HG03175 (cell line): ENCODE measurements around the gene CYREN.
"Not testable (repeated sequence)": the region's sequence is repeated elsewhere in the genome, so short reads cannot be mapped to it uniquely, and the experiment has no call there.

Source experiments
- ATAC-seq: cut with Tn5 transposase; IDR thresholded peaks from one replicate; pipeline ENCODE4 v1.9.1; 2021; ENCODE audit warnings: mild to moderate bottlenecking, moderate library complexity; ENCODE audit not compliant: unreplicated experiment

The CYREN gene

DNA sequence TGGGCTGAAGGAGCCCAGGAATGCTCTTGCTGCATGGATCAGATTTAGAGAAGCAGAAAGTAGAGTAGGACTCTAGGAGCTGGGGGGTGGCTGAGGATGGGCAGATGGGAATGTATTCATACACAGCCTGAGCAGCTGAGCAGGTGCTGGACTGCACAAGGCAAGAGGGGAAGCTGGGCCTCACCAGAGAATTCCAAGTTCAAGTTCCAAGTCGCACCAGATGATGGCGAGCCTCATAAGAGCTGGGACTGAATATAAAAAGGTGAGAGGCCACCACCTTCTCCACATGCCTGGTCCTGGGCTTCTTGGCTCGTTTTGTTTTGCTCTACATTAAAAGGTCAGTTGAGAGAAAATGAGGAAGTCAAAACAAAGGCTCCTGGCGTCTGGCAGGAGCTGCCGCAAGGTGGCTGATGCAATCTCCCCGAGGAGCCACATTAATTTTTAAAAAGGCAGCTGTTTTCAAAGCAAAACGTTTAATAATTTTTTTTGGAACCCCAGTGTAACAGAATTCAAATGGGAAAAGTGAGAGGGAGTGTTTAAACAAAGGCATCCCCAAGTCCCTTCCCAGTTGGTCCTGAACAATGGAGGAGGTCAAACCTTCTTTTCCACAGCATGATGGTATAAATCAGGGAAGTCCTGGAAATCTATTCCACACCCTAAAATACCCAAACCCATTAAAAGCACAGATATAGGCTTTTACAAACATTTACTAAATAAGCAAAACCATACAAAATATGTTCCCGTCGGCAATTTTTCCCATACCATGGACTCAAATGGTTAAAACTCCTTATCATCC, 9.5 kb downstream of the CYREN start:
- peak; percentile 49 for ATAC-seq

DNA sequence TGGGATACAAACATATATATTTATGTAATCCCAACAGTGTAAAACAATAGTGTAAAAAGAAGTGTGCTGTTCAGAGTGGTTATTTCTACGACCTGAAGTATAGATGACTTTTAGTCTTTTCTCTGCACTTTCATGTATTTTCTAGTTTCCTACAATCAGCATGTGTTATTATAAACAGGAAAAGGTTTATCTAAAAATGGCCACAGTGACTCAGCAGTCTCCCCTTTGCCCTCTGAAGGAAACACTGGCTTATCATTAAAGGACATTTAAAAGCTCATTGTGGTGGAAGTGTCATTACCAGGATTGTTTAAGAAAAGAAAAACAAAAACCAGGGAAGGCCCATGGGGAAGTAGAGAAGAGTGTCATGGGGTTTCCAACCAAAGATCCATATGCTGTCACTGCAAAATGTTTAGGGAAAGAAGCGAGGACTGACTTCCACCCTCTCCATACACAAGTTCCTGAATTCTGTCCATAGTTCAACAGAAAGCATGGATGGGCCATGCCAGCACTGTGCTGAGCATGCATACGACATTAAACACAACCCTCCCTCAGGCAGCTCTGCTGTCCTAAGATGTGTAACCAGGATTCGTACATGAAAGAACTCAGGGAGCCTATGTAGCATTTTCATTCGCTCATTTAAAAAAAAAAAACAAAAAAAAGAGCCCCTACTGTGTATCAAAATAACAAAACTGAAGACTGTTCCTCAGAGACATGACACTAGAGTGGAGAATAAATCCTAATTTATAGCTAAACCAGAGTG, 10.2 kb downstream of the CYREN start:
- ATAC-seq, result peak; percentile 62

DNA sequence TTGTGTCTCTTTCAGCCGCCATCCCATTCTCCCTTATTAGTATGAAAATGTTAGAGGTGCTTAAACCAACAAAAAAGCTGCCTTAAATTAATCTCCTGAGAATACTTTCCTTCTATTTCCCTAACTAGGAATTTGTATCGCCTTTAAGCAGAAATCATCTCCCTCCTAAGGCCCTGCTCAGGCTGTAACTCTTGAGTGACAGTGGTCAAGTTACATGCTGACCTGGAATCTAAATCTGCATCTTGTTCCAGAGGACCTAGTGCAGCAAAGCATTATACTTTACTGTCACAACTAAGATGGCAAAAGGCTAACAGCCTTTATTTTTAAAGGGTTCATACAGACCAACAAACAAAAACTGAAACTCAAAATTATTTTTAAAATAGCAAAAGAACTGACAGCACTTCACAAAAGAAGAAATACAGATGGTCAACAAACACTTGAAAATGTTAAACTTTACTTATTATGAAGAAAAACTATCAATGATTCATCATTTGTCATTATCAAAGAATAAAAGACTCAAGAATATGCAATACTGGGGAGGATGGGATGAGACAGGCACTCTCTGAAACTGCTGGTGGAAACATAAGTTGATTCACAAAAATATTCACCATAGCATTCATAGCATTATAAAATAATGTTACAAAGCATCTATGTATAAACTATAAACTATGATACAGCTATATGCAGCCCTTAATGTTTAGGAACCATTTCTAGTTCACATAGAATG, 11.0 kb downstream of the CYREN start:
- no peak for ATAC-seq

DNA sequence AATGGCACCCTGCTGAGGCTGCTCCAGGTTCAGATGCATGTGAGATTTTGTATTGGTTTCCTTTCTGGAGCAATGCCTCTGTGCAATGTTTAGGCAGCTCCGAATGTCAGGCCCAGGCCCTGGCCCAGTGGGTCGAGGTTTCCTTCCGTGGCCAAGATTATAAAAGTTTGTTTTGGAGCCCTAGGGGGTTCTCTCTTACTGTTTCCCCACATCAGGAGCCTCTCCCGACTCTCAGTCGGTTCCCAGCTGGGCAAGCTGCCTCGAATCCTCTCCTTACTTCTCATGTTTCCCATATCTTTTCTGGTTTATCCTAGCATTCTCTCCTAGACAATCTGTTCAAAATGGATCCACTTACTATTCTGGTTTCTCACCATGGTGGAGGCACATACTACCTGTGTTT, 11.6 kb downstream of the CYREN start:
- no peak for ATAC-seq

DNA sequence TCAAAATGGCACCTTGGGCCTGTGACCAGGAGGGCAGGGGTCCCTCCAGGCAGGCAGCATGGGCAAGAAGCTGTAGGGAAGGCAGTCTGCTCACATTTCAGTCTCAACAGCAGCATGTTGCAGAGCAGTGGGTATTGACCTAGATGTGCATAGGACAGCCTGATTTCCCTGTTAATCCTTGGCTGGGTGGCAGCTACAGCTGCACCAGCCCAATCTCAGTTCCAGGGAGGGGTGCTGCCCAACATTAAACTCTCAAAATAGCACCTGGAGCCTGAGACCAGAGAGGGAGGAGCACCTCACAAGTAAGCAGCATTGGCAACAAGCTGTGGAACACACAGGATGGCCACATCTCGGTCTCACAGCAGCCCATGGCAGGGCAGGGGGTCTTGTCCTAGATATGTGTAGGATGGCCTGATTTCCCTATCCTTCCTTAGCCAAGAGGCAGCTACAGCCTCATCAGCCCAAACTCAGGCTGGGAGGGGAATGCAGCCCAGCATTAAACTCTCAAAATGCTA, 12.3 kb downstream of the CYREN start:
- no peak for ATAC-seq

DNA sequence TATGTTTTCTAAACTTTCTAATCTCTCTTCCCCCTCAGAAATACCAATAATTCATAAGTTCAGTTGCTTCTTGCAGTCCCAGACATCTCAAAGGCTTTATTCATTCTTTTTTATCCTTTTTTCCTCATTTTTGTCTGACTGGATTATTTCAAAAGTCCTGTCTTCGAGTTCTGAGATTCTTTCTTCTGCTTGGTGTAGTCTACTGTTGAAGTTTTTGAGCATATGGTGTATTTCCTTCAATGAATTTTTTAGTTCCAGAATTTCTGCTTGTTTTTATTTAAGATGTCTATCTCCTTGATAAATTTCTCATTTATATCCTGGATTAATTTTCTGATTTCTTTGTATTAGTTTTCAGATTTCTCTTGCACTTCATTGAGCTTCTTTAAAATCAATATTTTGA, 14.2 kb downstream of the CYREN start:
- ATAC-seq, result no peak

DNA sequence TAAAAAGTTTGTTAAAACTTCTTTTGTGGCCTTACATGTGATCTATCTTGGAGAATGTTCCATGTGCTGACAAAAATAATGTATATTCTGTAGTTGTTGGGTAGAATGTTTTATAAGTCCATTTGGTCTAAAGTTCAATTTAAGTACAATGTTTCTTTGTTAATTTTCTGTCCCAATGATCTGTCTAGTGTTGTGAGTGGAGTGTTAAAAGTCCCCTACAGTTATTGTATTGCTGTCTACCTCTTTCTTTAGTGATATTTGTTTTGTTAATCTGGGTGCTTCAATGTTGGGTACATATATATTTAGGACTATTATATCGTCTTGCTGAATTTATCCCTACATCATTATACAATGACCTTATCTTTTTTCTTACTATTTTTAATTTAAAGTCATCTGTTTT, 15.8 kb downstream of the CYREN start:
- ATAC-seq, result no peak

DNA sequence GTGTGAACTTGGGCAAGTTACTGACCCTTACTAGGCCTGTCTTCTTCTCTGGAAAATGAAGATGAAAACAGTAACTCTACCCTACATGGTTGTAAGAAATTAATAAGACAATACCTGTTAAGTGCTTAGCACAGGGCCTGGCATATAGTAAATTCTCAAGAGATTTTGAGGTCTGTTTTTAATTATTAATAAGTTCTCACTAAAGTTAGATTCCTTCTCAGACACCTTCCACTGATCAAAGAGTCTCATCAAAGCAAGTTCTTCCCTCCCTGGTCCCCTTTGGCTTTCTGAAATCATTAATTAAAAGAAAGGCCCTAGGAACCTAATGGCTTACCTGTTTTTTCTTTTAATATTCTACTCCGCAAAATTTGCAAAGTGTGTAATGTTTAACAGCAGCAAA, 18.1 kb downstream of the CYREN start:
- ATAC-seq, result no peak

DNA sequence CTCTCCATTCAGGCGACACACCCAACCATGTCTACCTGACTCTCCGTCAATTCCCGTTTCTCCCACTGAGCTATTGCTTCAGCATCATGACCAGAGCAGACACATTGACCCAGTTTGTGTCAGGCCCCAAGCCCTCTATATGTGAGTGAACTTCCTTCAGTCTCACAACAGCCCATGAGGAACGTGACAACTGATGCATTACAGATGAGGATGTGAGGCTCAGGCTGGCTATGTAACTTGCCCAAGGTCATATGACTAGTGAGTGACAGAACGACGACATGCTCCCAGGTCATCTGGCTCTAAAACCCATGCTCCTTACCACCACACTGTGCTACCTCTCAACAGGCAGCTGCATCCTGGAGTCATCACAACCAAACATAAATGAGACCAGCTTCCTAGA, 19.0 kb downstream of the CYREN start:
- ATAC-seq, result no peak

DNA sequence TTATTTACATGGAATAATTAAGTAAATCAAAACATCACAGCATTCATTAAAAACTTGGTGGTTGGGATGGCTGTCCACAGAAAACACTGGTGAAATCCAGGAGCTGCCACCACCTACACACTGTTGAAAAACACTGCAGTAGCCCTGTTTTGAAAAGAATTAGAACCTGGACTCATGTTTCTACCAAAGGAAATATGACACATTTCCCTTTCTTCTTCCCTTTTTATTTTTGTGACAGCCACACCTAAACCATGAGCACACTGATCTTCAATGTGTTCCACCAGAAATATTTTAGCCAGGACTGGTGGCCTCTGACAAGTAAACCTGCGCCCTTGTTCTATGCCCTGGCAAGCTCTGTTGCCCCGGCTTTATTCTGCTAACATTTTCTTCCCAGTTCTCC, 19.4 kb downstream of the CYREN start:
- ATAC-seq, result no peak

DNA sequence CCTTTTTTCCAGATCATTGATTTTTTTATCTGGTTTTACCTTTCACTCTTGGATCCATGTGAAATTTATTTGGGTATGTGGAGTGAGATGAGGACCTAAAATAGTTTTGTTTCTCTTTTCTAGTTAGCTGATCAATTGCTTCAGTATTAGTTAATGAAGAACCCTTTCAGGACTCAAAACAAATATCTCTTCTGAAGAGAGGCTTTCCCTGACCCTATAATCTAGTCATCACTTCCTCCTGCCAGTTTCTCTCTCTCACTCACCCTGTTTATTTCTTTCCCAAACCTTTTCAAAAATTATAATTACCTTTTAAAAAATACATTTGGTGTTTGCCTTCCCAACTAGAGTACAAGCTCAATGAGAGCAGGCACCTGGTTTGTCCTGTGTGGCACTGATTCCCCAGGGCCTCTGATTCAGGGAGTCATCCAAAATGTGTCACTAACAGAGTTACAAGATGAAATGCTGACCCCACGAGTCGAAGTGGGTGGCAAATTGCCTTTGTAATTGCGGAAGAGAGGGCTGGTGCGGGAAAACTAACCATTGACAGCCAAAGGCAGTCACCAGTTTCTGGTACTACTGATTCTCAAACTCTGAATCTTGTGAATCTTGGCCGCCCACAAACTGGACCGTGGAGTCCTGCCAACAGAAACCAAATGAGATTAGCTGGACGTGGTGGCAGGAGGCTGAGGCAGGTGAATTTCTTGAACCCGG, 20.3 kb downstream of the CYREN start:
- no peak for ATAC-seq

DNA sequence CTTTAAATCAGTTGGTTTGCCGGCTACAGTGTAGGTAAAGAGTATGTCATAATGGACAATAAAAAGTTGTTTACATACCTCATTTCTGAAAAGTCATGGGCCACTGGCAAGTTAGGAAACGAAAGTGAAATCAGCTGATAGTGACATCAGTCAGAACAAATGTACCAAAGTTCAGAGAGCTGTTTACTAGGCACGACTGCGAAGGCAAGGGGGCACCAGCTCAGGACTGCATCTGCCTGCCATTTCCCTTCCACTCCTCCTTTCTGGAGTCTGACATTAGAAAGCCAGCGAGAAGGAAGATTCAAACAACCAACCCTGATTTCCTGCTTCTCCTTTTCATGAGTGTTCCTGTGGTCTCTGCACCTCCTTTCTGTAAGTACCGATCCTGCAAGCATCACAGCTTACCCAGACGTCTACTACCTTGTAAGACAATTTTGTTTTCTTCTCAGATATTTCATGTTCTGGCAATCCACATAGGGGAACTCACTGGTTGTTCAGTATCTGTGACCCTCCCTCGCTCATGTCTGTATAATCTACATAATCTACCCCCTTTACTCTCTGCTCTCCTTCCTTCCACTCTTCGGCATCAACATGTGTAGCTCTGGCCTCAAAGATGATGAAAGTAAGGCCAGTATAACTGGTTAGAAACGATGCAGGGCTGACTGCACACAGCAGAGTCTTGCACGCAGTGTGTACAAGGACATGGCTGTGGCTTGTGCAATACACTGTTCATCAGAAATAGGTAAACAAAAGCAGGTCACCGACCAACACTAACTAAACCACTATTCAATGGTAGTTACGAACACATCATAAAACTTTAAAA, 22.4 kb downstream of the CYREN start, which contains the start of gene TMEM140:
Gene TMEM140 (plus strand): TSS at position 174 of the 823 bp plus-strand sequence. CDS start 16,370 bp downstream, outside the sequence.
- peak; percentile 76 for ATAC-seq

DNA sequence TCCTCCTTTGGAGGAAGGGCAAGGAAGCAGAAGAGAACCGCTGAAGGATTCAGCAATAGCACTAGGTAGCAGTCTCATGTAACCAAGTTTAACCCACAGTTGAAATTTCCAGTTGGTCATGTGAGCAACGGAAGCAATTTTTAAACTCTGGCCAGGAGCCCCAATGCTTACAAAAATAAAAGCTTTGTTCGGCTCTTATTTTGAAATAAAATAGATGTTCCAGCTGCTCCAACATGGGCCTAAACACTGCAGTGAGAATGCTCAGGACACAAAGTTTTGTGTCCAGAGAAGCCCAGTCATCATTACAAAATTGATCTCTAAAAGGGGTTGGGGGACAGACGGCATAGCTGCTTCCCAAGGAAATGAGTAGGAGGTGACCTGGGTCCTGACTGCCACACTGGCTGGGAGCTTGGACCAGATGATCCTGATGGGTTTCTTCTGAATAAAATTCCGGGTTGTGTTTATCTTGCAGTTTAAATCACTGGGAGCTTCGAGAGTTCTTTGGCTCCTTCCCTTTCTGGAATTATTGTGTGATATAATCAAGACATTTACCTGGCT, 23.1 kb downstream of the CYREN start:
- no peak for ATAC-seq

DNA sequence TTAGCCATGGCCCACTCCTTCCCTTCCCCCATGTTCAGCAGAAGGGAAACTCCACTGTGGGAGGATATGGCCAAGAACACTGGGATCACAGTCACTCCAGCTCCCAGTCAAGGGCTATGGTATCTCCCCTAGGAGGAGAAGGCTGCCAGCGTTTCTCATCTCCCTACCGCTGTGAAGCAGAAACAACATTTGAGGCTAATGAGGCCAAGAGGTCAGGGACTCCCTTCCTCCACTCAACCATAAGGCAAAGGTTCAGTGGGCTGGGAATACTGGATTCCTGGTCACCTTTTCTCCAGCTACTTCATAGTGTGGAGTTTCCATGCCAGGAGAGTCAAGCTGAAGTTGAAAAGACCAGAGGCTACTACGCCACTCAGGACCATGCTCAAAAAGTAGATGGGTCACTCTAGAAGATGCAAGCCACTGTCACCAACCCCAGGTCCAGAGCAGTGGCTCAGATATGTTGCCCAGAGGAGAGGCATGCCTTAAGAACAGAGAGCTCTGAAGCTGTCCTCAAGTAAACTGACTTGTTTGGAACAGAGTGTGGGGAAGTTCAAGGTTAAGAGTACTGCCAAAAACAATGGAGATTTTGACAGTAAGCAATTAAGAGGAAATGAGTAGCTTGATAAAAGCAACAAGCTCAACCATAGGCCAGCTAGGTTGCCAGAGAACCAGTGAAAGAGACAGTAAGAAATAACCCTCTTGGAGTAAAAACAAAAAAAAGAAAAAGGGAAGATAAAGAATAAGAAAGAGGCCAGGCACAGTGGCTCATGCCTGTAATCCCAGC, 26.4 kb downstream of the CYREN start:
- no peak for ATAC-seq

DNA sequence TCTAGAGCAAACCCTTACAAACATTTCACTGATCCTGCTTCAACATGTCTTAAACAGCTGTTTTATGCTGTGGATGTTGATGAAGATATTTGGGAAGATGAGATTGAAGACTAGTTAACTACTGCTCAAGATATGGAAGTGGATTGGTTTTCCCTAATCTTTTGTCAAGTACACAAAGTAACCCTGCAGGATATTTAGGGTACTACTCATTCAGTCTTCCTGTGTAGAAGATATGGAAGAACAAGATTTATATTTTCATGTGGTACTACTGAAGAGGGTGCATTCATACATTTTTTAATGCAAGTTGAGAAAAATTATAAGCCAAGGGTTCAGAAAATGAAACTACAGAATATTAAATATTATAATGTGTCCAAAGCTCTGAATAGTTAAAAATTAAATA, 40.9 kb downstream of the CYREN start:
- no peak for ATAC-seq

DNA sequence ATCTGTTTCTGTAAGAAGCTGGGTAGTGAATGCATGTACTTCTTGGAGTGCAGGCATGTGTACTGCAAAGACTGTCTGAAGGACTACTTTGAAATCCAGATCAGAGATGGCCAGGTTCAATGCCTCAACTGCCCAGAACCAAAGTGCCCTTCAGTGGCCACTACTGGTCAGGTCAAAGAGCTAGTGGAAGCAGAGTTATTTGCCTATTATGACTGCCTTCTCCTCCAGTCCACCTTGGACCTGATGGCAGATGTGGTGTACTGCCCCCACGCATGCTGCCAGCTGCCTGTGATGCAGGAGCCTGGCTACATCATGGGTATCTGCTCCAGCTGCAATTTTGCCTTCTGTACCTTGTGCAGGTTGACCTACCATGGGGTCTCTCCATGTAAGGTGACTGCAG, 41.6 kb downstream of the CYREN start:
- ATAC-seq, result no peak

DNA sequence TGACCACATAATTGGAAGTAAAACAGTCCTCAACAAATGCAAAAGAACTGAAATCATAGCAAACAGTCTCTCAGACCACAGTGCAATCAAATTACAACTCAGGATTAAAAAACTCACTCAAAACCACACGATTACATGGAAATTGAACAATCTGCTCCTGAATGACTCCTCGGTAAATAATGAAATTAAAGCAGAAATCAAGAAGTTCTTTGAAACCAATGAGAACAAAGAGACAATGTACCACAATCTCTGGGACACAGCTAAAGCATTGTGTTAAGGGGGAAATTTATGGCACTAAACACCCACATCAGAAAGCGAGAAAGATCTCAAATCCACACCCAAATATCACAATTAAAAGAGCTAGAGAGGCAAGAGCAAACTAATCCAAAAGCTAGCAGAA, 45.9 kb downstream of the CYREN start:
- ATAC-seq, result not testable (repeated sequence)

DNA sequence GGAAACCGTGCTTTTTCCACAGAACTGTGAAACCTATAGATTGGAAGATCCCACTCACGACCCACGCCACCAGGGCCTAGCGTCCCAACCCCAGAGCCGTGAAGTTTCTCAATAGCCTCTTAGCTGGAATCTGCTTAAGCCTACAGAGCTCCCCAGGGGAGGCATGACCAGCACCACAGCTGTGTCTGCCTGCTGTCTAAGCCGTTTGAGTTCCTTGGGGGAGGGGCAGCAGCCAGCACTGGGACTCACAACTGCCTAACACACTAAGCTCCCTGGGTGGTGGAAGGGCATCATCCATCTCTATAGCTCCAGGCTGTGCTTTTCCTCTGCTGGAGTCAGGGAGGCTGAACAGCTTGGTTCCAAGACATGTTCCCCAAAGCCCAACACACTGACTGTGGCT, 48.6 kb downstream of the CYREN start:
- no peak for ATAC-seq

DNA sequence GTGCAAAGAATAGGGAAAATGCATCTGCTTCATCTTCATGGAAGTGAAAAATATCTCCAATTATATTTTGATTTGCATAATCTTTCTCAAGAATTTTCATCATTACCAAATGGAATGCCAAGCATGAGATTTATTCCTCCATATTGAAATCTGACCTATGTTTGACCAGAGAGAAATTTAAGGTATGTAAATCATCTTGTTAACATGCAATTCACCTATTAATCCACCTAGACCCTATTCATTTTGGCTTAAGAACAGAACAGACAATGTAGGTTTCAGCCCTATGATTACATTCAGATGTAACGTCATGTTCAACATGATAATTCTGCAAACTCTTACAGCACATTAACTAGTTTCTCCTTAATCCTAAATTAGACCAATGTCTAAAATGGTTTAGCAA, 53.4 kb downstream of the CYREN start:
- no peak for ATAC-seq
